GM21717 (cell line): Measurements from ENCODE around the gene WNT2B.

ENCODE experiments used
- ATAC-seq: cut with Tn5 transposase; IDR thresholded peaks from one replicate; pipeline ENCODE4 v1.9.1; 2021; ENCODE audit warnings: mild to moderate bottlenecking, moderate library complexity; ENCODE audit not compliant: unreplicated experiment

WNT2B gene

GRCh38 chr1:112504661-112505399 is 3.9 kb upstream of the WNT2B start:
- ATAC-seq, result no peak

GRCh38 chr1:112505400-112505785 is 3.4 kb upstream of the WNT2B start:
- ATAC-seq, result no peak

- ATAC-seq, result no peak
These were observed 2.9 kb upstream of the WNT2B start for GRCh38 chr1:112505878-112506277.

DNA sequence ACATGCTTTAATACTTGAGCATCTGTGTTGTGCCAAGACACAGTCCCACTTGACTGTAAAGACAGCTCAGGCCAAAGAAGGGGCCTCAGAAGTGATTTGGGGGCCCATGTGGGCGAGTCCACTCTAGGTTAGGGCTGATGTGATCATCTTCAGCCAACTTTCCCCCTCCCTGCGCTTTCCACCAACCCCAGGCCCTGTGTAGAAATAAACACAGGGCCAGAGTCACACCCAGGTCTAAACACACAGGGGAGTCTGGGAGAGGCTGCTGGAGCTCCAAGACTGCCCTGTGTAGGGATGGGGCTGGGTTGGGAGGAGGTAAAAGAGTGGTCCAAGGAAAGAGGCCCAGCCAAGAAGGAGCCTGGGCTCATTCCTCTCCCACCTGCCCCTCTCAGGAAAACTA is 2.5 kb upstream of the WNT2B start:
- no peak for ATAC-seq

DNA sequence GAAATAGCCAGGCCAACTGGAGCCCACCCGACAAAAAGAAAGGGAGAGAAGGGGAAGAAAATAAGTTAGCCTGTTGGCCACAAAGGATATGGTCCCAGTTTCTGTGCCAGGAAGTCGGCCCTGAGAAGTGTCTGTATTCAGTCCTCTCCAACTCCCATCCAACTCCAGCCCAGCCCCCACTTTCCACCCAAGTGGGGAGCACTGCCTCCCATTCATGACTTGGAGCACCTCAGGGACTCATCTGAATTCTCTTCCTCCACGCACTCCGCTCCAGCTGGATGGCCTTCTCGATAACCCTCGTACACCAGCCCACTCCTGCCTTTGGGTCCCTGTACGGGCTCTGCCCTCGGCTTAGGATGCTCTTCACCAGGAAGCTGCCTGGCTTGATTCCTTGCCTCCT is 2.0 kb upstream of the WNT2B start:
- no peak for ATAC-seq

- no peak for ATAC-seq
These were observed 1.4 kb upstream of the WNT2B start for GRCh38 chr1:112507336-112507735.

DNA sequence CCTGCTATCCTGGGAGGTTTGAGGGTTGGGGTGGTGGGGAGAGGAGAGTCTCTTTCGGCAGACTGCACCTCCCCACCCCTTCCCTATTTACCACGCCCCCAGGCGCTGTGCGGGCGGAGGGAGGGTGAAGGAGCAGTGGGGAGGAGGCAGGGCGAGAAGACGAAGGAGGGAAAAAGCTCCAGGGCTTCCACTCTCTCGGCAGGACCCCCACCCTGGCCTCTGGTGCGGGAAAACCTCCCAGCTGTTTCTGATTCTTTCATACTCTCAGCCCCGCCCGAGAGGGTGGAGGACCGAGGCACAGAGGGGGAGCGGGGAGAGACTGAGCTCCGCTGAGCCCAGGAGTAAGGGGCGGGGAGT is 866 bp upstream of the WNT2B start:
- no peak for ATAC-seq

DNA sequence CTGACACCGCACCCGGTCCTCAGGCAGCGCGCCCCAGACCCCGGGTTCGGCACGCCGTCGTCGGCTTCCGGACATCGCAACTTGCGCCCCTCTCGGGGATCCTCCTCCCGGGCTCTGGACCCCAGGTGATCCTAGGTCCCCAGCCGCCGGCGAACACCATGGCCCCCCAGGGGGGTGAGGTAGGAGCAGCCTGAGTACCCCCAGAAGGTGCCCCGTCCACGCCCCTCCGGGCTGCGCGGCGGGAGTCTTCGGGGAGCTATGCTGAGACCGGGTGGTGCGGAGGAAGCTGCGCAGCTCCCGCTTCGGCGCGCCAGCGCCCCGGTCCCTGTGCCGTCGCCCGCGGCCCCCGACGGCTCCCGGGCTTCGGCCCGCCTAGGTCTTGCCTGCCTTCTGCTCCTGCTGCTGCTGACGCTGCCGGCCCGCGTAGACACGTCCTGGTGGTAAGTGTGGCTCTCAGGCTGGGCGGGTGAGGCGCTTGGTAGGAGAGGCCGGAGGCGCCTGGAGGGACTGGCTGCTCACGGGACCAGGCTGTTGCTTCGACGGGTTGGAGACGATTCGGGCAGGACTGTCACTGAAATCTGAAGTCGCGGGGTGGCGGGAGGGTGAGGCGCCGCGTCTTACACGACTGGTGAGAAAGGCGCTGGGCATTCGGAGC is 367 bp downstream of the WNT2B start:
- no peak for ATAC-seq

GRCh38 chr1:112509660-112510178 is 954 bp downstream of the WNT2B start:
- no peak for ATAC-seq

DNA sequence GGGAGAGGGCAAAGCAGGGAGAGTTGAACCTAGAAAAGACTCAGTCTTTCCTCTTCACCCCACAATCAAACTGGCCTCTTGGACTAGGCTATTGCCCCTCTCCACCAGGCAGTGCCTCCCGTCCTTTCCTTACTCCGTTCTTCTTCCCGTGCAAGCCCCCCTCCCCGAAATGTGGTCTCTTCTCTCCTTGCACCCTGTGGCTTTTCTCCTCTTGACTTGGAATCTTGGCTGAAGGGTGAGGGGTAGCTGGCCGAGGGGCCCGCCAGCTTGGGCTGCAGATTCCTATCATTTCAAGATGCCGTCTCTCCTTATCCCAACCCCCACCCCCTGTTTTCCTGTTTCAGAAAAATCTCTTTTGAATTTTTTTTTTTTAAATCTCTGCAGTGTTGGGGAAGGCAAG is 1.6 kb downstream of the WNT2B start:
- no peak for ATAC-seq

- ATAC-seq, result no peak
These were observed 3.1 kb downstream of the WNT2B start for GRCh38 chr1:112511897-112512296.

GRCh38 chr1:112513112-112513870 is 4.5 kb downstream of the WNT2B start:
- ATAC-seq, result no peak

GRCh38 chr1:112514901-112515300 is 6.1 kb downstream of the WNT2B start:
- no peak for ATAC-seq

DNA sequence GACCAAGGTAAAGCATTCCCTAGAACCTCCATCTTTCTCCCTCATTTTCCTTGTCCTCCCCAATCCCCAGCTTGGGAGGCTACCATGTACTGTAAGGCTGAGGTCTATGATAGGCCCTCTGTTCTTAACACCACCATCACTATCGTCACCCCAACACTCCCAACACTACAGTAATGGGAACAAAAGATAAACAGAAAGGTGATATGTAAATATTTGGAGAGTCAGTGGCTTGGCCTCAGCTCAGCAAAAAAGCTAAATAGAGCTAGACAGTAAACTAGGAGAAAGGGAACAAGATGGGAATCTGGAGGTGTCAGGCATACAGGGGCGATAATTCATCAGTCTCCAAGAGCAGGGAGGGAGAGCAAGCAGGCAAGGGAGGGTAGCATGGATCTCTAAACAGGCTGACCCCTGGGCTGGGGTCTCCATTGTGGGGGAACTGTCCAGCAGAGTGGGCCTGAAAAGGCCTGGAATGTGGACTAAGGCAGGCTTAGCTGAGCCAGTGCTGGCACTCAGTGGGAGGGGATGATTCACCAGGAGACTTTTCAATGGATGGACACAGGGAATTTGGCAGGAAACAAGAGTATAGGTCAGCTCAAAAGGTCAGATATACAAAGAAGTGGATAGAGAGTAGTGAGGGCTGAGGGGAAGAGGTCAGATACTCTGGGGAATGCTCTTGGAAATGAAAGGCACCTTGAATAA is 6.7 kb downstream of the WNT2B start:
- no peak for ATAC-seq

GRCh38 chr1:112516141-112516540 is 7.4 kb downstream of the WNT2B start:
- ATAC-seq, result no peak

DNA sequence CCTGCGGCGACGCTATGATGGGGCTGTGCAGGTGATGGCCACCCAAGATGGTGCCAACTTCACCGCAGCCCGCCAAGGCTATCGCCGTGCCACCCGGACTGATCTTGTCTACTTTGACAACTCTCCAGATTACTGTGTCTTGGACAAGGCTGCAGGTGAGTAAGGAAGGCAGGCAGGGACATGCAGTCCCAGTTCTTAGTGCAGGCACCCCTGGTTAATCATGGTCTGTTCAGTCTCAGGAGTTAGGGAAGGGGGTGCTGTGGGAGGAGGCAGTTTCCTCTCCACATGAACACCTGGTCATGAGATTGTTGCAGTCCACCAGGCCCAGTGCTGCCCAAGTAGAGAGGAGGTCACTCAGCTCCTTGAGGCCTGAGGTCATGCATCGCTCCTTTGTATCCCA is 8.5 kb downstream of the WNT2B start:
- no peak for ATAC-seq

GRCh38 chr1:112517646-112518045 is 8.9 kb downstream of the WNT2B start:
- no peak for ATAC-seq

DNA sequence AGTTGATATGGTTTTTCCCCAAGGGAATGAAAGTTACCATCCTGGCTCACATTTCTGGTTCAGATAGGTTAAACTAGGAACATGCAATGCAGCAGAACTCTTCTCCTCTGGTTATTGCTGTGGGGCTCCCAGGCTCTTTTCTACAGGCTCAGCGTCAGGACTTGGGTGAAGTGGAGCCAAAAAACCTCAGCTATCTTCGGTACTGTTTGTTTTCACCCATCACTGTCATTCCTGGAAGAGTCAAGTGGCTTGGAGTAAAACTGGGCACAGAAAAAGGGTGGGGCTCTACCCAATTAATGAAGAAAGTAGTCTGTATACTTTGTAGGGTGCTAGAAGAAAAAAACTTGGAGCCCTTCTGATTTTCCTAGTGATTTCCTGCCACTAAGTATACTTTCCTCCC is 9.4 kb downstream of the WNT2B start:
- ATAC-seq, result no peak

GRCh38 chr1:112520166-112520565 is 11.4 kb downstream of the WNT2B start:
- ATAC-seq, result no peak

DNA sequence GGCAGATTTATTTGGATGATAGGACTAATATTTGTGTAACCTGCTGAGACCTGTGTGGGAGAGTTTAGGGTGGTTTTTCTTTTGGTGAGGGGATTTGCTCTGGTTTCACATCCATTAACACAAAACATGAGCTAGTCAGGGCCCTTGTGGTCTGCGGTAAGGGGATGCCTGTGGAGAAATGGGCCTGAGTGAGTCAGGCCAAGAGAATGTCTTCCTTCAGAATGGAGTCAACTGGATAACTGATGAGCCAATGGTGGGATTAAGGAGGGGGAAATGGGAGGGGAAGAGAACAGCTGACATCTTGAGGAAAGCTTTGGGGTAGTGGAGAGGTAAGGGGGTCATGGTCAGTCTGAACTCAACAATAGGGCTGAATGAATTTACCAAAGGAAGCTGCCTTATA is 13.9 kb downstream of the WNT2B start:
- ATAC-seq, result no peak

GRCh38 chr1:112524251-112524650 is 15.5 kb downstream of the WNT2B start:
- no peak for ATAC-seq
